Tibial nerve (tissue), 4 donors: ENCODE measurements around the gene STIMATE. TPM values are rescaled to one million over a fixed set of nuclear protein-coding genes. Genes with fewer than 3 reads are reported as not detected.
A peak's percentile ranks its signal among the peaks of the same experiment; 100 is the strongest.

ENCODE experiments used
- DNase-seq, 2 donors: peaks; one replicate each; pipeline ENCODE4 v3.0.0-alpha.2; 2019; ENCODE audit warnings: low spot score in 2 of 2
- H3K27ac ChIP-seq, 4 donors: fragments of 200-600 bp; sonication (generic) in 3 of 4; one replicate each; pipeline ENCODE4 v1.5.1; 2017 to 2019; ENCODE audit warnings: mild to moderate bottlenecking in 1 of 4
- H3K27me3 ChIP-seq, 2 donors: fragments of 200-600 bp; sonication (generic) in 1 of 2; one replicate each; pipeline versions ENCODE4 v1.5.1 to v1.6.0; 2017 to 2019
- H3K36me3 ChIP-seq, 3 donors: fragments of 200-600 bp; sonication (generic); one replicate each; pipeline ENCODE4 v1.5.1; 2018 to 2019
- H3K4me1 ChIP-seq, 4 donors: fragments of 200-600 bp; sonication (generic) in 3 of 4; one replicate each; pipeline ENCODE4 v1.5.1; 2017 to 2019
- H3K4me3 ChIP-seq, 4 donors: fragments of 200-600 bp; sonication (generic) in 3 of 4; one replicate each; pipeline ENCODE4 v1.5.1; 2017 to 2019; ENCODE audit warnings: mild to moderate bottlenecking in 1 of 4, moderate library complexity in 1 of 4
- H3K9me3 ChIP-seq, 4 donors: fragments of 200-600 bp; sonication (generic) in 3 of 4; one replicate each; pipeline ENCODE4 v1.5.1; 2017 to 2019
- CTCF ChIP-seq, 5 experiments: fragments of 200-600 bp in 3 of 5; fragments of 450-650 bp in 2 of 5; sonication (generic) in 3 of 5; IDR thresholded peaks; one replicate each; pipeline ENCODE4 v1.5.1; 2016 to 2019; ENCODE audit warnings: antibody characterized with exemption in 5 of 5, mild to moderate bottlenecking in 3 of 5, moderate library complexity in 2 of 5
- EP300 ChIP-seq, 2 donors: sonication (generic); formaldehyde crosslinking; IDR thresholded peaks; one replicate each; pipeline ENCODE4 v1.6.1; 2017; ENCODE audit warnings: antibody characterized with exemption in 2 of 2, mild to moderate bottlenecking in 1 of 2
- POLR2A ChIP-seq, 2 donors: fragments of 450-650 bp; IDR thresholded peaks; one replicate each; pipeline ENCODE4 v1.6.1; 2017; ENCODE audit warnings: antibody characterized with exemption in 2 of 2, mild to moderate bottlenecking in 2 of 2, moderate library complexity in 2 of 2
- WGBS, 2 donors: methylation state at CpG; one replicate each; pipeline ENCODE4 v1.1.5; 2018; 5-methylcytosine and 5-hydroxymethylcytosine counted together
- total RNA-seq, 4 donors: library from RNA; depleted of rRNA; stranded (reverse); fragments of >200 nt; gene quantifications; one replicate each; pipeline ENCODE4 v1.1.0, GENCODE V29; 2016

STIMATE gene
- total RNA-seq, 4 donors from 2014 or later: 35.4 to 82.3 (median 46.0) TPM

- TF ChIP-seq EP300 (IDR thresholded peaks at IDR 0.05): no peak
- TF ChIP-seq CTCF (IDR thresholded peaks at IDR 0.05): peak in 3 of 5 experiments; percentile 11 to 22 (median 21)
Measured at GRCh38 chr3:52798978-52799476, 98.3 kb downstream of the STIMATE start.

GRCh38 chr3:52798376-52798977 is 98.9 kb downstream of the STIMATE start:
- no peak for DNase-seq

More at GRCh38 chr3:52798978-52799476, 98.3 kb downstream of the STIMATE start:
- Histone ChIP-seq H3K27me3 (no peaks in the 10 kb centered on the region), H3K4me3 (no peak overlapping the region), H3K36me3 (peaks cover 0 to 5% (median 0%) of the 10 kb centered on the region in 3 donors), H3K27ac (peak overlapping the region in 2 of 4 donors; percentile 59 to 72), H3K9me3 (no peaks in the 10 kb centered on the region), H3K4me1 (peaks cover 0 to 19% (median 8%) of the 10 kb centered on the region in 4 donors)
- no peak for DNase-seq
- 59 to 66% methylated on average over 13 to 14 of the region's 14 CpGs for WGBS, 2 donors

GRCh38 chr3:52796411-52796810 is 100.9 kb downstream of the STIMATE start:
- Histone ChIP-seq H3K9me3 (no peaks in the 10 kb centered on the region), H3K27ac (peak overlapping the region in 1 of 4 donors; percentile 82), H3K36me3 (no peaks in the 10 kb centered on the region), H3K4me1 (peaks cover 0 to 30% (median 10%) of the 10 kb centered on the region in 4 donors), H3K4me3 (no peak overlapping the region), H3K27me3 (no peaks in the 10 kb centered on the region)
- no peak for DNase-seq
- no peak for TF ChIP-seq POLR2A (IDR thresholded peaks at IDR 0.05)
- TF ChIP-seq EP300 (IDR thresholded peaks at IDR 0.05): no peak
- no peak for TF ChIP-seq CTCF (IDR thresholded peaks at IDR 0.05)
- 95% methylated on average over 9 of the region's 9 CpGs for WGBS, 2 donors

More at GRCh38 chr3:52798376-52798977, 98.9 kb downstream of the STIMATE start:
- peaks cover 0 to 23% (median 10%) of the 10 kb centered on the region in 4 donors for H3K4me1 ChIP-seq
- TF ChIP-seq POLR2A (IDR thresholded peaks at IDR 0.05): no peak
- no peak for TF ChIP-seq CTCF (IDR thresholded peaks at IDR 0.05)
- no peak for TF ChIP-seq EP300 (IDR thresholded peaks at IDR 0.05)
- H3K27ac ChIP-seq: peak overlapping the region in 2 of 4 donors; percentile 59 to 72
- H3K9me3 ChIP-seq: no peaks in the 10 kb centered on the region
- peaks cover 0 to 5% (median 0%) of the 10 kb centered on the region in 3 donors for H3K36me3 ChIP-seq
- WGBS, 2 donors: 52 to 59% methylated on average over 9 to 10 of the region's 10 CpGs
- H3K27me3 ChIP-seq: no peaks in the 10 kb centered on the region
- no peak overlapping the region for H3K4me3 ChIP-seq

GRCh38 chr3:52795298-52795900 is 101.9 kb downstream of the STIMATE start:
- peaks cover 0 to 30% (median 10%) of the 10 kb centered on the region in 4 donors for H3K4me1 ChIP-seq
- WGBS, 2 donors: 44 to 57% methylated on average over 9 of the region's 9 CpGs
- no peaks in the 10 kb centered on the region for H3K27me3 ChIP-seq
- no peak overlapping the region for H3K4me3 ChIP-seq
- DNase-seq: no peak
- H3K27ac ChIP-seq: peak overlapping the region in 3 of 4 donors; percentile 50 to 82 (median 77)
- H3K36me3 ChIP-seq: no peaks in the 10 kb centered on the region
- no peaks in the 10 kb centered on the region for H3K9me3 ChIP-seq
- no peak for TF ChIP-seq POLR2A (IDR thresholded peaks at IDR 0.05)
- TF ChIP-seq EP300 (IDR thresholded peaks at IDR 0.05): no peak
- TF ChIP-seq CTCF (IDR thresholded peaks at IDR 0.05): no peak

GRCh38 chr3:52794612-52795099 is 102.7 kb downstream of the STIMATE start, which contains the start of gene ITIH3:
TSS of gene ITIH3 (plus strand) at chr3:52794796. CDS start at chr3:52794804, 8 bp downstream.
- 47 to 54% methylated on average over 8 to 10 of the region's 10 CpGs for WGBS, 2 donors
- Histone ChIP-seq H3K4me3 (no peak within 1 kb of the TSS), H3K4me1 (peaks cover 0 to 30% (median 10%) of the 10 kb centered on the region in 4 donors), H3K27me3 (no peaks in the 10 kb centered on the region), H3K36me3 (no peaks in the 10 kb centered on the region), H3K9me3 (no peaks in the 10 kb centered on the region), H3K27ac (peak within 1 kb of the TSS; percentile 42 to 82 (median 64))
- DNase-seq: no peak
- TF ChIP-seq EP300 (IDR thresholded peaks at IDR 0.05) (peak in 1 of 2 donors; percentile 38), POLR2A (IDR thresholded peaks at IDR 0.05) (no peak)
